OCI-LY7 (cell line): ENCODE results near the gene SERPIND1. TPM values are rescaled to one million over a fixed set of nuclear protein-coding genes. Genes with fewer than 3 reads are reported as not detected.

Experiments used
- BruUV-seq: library from RNA; stranded (reverse); fragments of 400-500 nt; replicated peaks from 2 replicates; lab custom pipeline; 2021; lab: Mats Ljungman, UMichigan
- CTCF ChIA-PET: fragments of 300-600 bp; sonication (Branson Sonifier 250); formaldehyde crosslinking; loops from one replicate; lab custom pipeline; 2022; ENCODE audit warnings: antibody characterized with exemption; ENCODE audit not compliant: unreplicated experiment; lab: Charles Lee
- POLR2A ChIA-PET: fragments of 300-600 bp; sonication (Branson Sonifier 250); formaldehyde crosslinking; loops from one replicate; lab custom pipeline; 2022; ENCODE audit warnings: antibody characterized with exemption; lab: Charles Lee
- DNase-seq: peaks from one replicate; pipeline ENCODE4 v3.0.0-alpha.2; 2015; ENCODE audit warnings: low spot score
- H2AFZ ChIP-seq: fragments of 200-600 bp; sonication (generic), shearing (Covaris generic); 2 replicates; pipeline ENCODE4 v1.6.1; 2014; ENCODE audit warnings: mild to moderate bottlenecking, antibody characterized with exemption, low read length, moderate library complexity
- H3K27ac ChIP-seq: fragments of 200-600 bp; sonication (generic); 2 replicates; pipeline ENCODE4 v1.5.1; 2014; ENCODE audit warnings: mixed run types, low read depth, mild to moderate bottlenecking, moderate library complexity, low read length, inconsistent platforms; ENCODE audit not compliant: poor library complexity, severe bottlenecking
- H3K36me3 ChIP-seq: fragments of 200-600 bp; sonication (generic); 2 replicates; pipeline ENCODE4 v1.6.1; 2014; ENCODE audit warnings: mild to moderate bottlenecking, antibody characterized with exemption, low read length, moderate library complexity, mixed read lengths; ENCODE audit not compliant: insufficient read depth
- H3K4me1 ChIP-seq: fragments of 200-600 bp; sonication (generic); 2 replicates; pipeline ENCODE4 v1.5.1; 2014; ENCODE audit warnings: mild to moderate bottlenecking, low read length; ENCODE audit not compliant: insufficient read depth, poor library complexity, severe bottlenecking
- H3K4me2 ChIP-seq: fragments of 200-600 bp; sonication (generic); 2 replicates; pipeline ENCODE4 v1.6.1; 2014; ENCODE audit warnings: mild to moderate bottlenecking, low read length
- H3K4me3 ChIP-seq: fragments of 200-600 bp; sonication (generic); 2 replicates; pipeline ENCODE4 v1.5.1; 2014; ENCODE audit warnings: mild to moderate bottlenecking, low read depth, low read length; ENCODE audit not compliant: poor library complexity, severe bottlenecking
- H3K79me2 ChIP-seq: fragments of 200-600 bp; sonication (generic); 2 replicates; pipeline ENCODE4 v1.6.1; 2016; ENCODE audit warnings: low read depth, mild to moderate bottlenecking, low read length, moderate library complexity, mixed read lengths; ENCODE audit not compliant: insufficient read depth
- H3K9me2 ChIP-seq: fragments of 200-600 bp; sonication (generic); 2 replicates; pipeline ENCODE4 v1.6.1; 2016; ENCODE audit warnings: mild to moderate bottlenecking, low read length, mixed read lengths; ENCODE audit not compliant: insufficient read depth
- H3K9me3 ChIP-seq: fragments of 200-600 bp; sonication (generic); 2 replicates; pipeline ENCODE4 v1.6.1; 2014; ENCODE audit warnings: mild to moderate bottlenecking, mixed run types, low read length, mixed read lengths
- H4K20me1 ChIP-seq: fragments of 200-600 bp; sonication (generic); 2 replicates; pipeline ENCODE4 v1.6.1; 2014; ENCODE audit warnings: mild to moderate bottlenecking, antibody characterized with exemption, low read length, moderate library complexity, mixed read lengths; ENCODE audit not compliant: insufficient read depth
- CTCF ChIP-seq: fragments of 200-600 bp; sonication (generic); conservative IDR thresholded peaks from 2 replicates; pipeline ENCODE4 v1.5.1; 2014; ENCODE audit warnings: mild to moderate bottlenecking, antibody characterized with exemption, low read length, moderate library complexity, mixed read lengths
- EZH2phosphoT487 ChIP-seq: fragments of 200-600 bp; sonication (generic); IDR thresholded peaks from 2 replicates; pipeline ENCODE4 v1.6.1; 2018; ENCODE audit warnings: low read depth, borderline replicate concordance, mild to moderate bottlenecking, mixed run types, antibody characterized with exemption, low read length, moderate library complexity, mixed read lengths
- intact Hi-C: fragments of 100-400 bp; cut with micrococcal nuclease; formaldehyde crosslinking; loops from one replicate; pipeline ENCODE4 v1.10.0; 2022; ENCODE audit not compliant: unreplicated experiment
- total RNA-seq, 2 experiments: library from RNA; depleted of rRNA in 1 of 2; stranded (reverse); fragments of >200 nt in 1 of 2; shearing (Covaris generic) in 1 of 2; gene quantifications; 2 replicates each; pipeline ENCODE4 v1.2.3, GENCODE V29; 2014 to 2022

SERPIND1 gene
- total RNA-seq, 2 experiments from 2014 or later: not detected

DNA sequence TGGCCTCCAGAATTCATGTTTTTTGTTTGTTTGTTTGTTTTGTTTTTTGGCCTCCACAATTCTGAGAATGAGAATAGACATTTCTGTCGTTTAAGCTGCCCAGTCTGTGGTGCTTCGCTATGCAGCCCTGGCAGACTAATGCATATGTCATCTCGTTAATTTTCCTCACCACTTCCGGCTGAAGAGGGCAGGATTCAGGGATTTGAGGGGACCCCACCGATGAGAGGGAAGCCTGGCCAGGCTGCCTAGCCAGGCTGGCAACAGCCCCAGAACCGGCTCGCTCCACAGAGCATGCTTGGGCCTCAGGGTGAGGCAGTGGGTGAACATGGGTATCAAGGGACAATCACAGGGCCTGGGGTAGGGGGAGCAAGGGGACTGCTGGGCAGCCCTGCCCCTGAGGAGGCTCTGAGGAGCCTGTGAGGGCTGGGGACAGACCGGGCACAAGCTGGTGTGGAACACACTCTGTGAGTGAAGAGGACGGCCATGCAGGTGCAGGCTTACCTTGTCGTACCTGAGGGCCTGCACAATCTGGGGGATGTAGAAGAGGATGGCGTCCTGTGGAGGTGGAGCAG, 47.8 kb upstream of the SERPIND1 start:
- Histone ChIP-seq H3K4me3 (no peak overlapping the region), H3K4me1 (no peaks in the 10 kb centered on the region), H4K20me1 (no peaks in the 10 kb centered on the region), H3K79me2 (no peaks in the 10 kb centered on the region), H3K9me3 (no peaks in the 10 kb centered on the region), H3K4me2 (no peak overlapping the region), H3K27ac (no peak overlapping the region), H2AFZ (no peak overlapping the region), H3K36me3 (peaks cover 26% of the 10 kb centered on the region; the same call in 1 of the 2 replicates), H3K9me2 (no peaks in the 10 kb centered on the region)
- no peak for DNase-seq
- intact Hi-C loops: no loop called here
- ChIA-PET CTCF (no interaction called here), POLR2A (no interaction called here)
- TF ChIP-seq CTCF (no peak), EZH2phosphoT487 (no peak)
- no TSS peak for BruUV-seq

DNA sequence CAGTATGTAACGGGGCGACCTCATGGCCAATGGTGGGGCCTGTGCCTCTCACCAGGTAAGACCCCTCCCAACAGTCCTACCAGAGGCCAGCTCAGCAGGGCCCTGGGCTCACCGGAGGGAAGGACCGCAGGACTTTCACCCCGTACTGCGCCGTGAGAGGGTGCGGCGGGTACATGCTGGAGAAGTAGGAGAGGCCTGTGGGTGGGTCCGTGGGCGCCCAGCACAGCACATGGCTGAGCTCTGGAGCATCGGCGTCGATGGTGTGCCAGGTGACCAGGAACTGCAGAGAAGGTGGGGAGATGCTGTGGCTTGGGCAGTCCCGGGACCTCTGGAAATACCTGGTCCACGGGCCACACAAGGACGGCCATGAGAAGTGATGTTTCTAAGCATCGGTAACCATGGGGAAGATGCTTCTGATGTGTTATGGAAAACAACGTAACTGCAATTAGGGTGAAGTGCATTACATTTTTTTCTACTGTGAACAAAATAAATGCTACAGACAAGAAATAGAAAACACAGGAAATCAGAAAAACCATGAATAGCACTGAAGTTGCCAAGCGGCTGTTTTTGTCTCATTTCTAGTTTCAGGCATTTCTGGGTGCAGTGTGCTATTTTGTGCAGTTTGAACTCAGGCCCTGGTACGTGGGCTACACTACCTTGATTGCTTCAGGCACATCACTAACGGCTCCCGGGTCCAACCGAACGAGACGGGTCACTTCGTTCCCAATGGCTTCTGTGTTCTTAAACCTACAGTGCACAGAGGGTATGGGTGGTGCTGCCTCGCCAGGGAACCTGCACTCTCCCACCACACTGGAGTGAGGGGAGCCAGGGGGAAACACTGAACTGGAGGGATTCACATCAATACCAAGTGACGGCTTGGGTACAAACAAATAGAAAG, 46.5 kb upstream of the SERPIND1 start:
- H3K9me2 ChIP-seq: no peaks in the 10 kb centered on the region
- no peak for DNase-seq
- H2AFZ ChIP-seq: no peak overlapping the region
- H3K4me1 ChIP-seq: no peaks in the 10 kb centered on the region
- H3K79me2 ChIP-seq: no peaks in the 10 kb centered on the region
- POLR2A ChIA-PET: no interaction called here
- no peak overlapping the region for H3K4me2 ChIP-seq
- intact Hi-C loops: no loop called here
- H3K36me3 ChIP-seq: peaks cover 26% of the 10 kb centered on the region; the same call in 1 of the 2 replicates
- H3K9me3 ChIP-seq: no peaks in the 10 kb centered on the region
- TF ChIP-seq CTCF: no peak
- TF ChIP-seq EZH2phosphoT487: no peak
- CTCF ChIA-PET: no interaction called here
- no peak overlapping the region for H3K27ac ChIP-seq
- no peaks in the 10 kb centered on the region for H4K20me1 ChIP-seq
- no TSS peak for BruUV-seq
- H3K4me3 ChIP-seq: no peak overlapping the region
